Keratinocyte (primary cell): ENCODE data around the gene DGKI. TPM values are rescaled to one million over a fixed set of nuclear protein-coding genes. Genes with fewer than 3 reads are reported as not detected.

ENCODE experiments used
- DNase-seq: peaks from one replicate; pipeline ENCODE4 v3.0.0-alpha.2; 2011; ENCODE audit warnings: low read depth, missing footprints, low spot score
- FAIRE-seq: peaks from 2 replicates; lab custom pipeline; 2011; peaks lifted over from hg19 to GRCh38; lab: Jason Lieb, UNC
- H2AFZ ChIP-seq: 2 replicates; pipeline ENCODE4 v1.6.0; 2012; ENCODE audit warnings: low read length, control low read depth, inconsistent platforms; ENCODE audit not compliant: control insufficient read depth
- H3K27ac ChIP-seq: 2 replicates; pipeline ENCODE4 v1.5.1; 2011; ENCODE audit warnings: low read length; ENCODE audit not compliant: control insufficient read depth, insufficient read depth
- H3K27me3 ChIP-seq: 3 replicates; pipeline ENCODE4 v1.6.0; 2011; ENCODE audit warnings: low read length; ENCODE audit not compliant: control insufficient read depth, insufficient read depth; ENCODE audit errors: extremely low read depth
- H3K36me3 ChIP-seq, 2 experiments: 2 replicates in 1 of 2; 3 replicates in 1 of 2; pipeline ENCODE4 v1.5.1; 2011; ENCODE audit warnings: low read length in 2 of 2, mild to moderate bottlenecking in 1 of 2; ENCODE audit not compliant: control insufficient read depth in 2 of 2, insufficient read depth in 2 of 2; ENCODE audit errors: extremely low read depth in 1 of 2
- H3K4me1 ChIP-seq: 3 replicates; pipeline ENCODE4 v1.5.1; 2011; ENCODE audit warnings: low read length; ENCODE audit not compliant: control insufficient read depth, insufficient read depth; ENCODE audit errors: extremely low read depth
- H3K4me2 ChIP-seq: 3 replicates; pipeline ENCODE4 v1.6.0; 2011; ENCODE audit warnings: low read depth, low read length; ENCODE audit not compliant: control insufficient read depth, insufficient read depth; ENCODE audit errors: extremely low read depth
- H3K4me3 ChIP-seq, 3 experiments: fragments of 200-600 bp in 1 of 3; sonication (generic) in 1 of 3; 2 replicates in 2 of 3; 3 replicates in 1 of 3; pipeline ENCODE4 v1.5.1; 2011 to 2016; ENCODE audit warnings: low read length in 3 of 3, mild to moderate bottlenecking in 3 of 3, control low read depth in 2 of 3, inconsistent platforms in 1 of 3, low read depth in 1 of 3, mixed read lengths in 1 of 3, mixed run types in 1 of 3, moderate library complexity in 1 of 3; ENCODE audit not compliant: control insufficient read depth in 2 of 3, insufficient read depth in 2 of 3; ENCODE audit errors: extremely low read depth in 1 of 3
- H3K79me2 ChIP-seq: 2 replicates; pipeline ENCODE4 v1.6.0; 2012; ENCODE audit warnings: low read length; ENCODE audit not compliant: control insufficient read depth, insufficient read depth
- H3K9ac ChIP-seq: 3 replicates; pipeline ENCODE4 v1.6.0; 2011; ENCODE audit warnings: low read length; ENCODE audit not compliant: control insufficient read depth, insufficient read depth; ENCODE audit errors: extremely low read depth
- H3K9me1 ChIP-seq: 3 replicates; pipeline ENCODE4 v1.6.0; 2011; ENCODE audit warnings: low read length; ENCODE audit not compliant: control insufficient read depth, insufficient read depth; ENCODE audit errors: extremely low read depth
- H3K9me3 ChIP-seq: 2 replicates; pipeline ENCODE4 v1.5.1; 2012; ENCODE audit warnings: low read depth, low read length; ENCODE audit not compliant: control insufficient read depth
- H4K20me1 ChIP-seq: 3 replicates; pipeline ENCODE4 v1.6.0; 2011; ENCODE audit warnings: low read length; ENCODE audit not compliant: control insufficient read depth, insufficient read depth; ENCODE audit errors: extremely low read depth
- EZH2 ChIP-seq: IDR thresholded peaks from one replicate; pipeline ENCODE4 v1.6.1; 2012; ENCODE audit warnings: inconsistent platforms, mild to moderate bottlenecking, low read length, moderate library complexity
- dilution Hi-C: fragments of 300-500 bp; cut with MboI; formaldehyde crosslinking; loops from one replicate; pipeline ENCODE4 v1.7.0; 2020; ENCODE audit warnings: low sequenced_read_pairs; ENCODE audit not compliant: extremely low pct_ligation_motif_present
- polyA plus RNA-seq, 5 experiments: library from polyadenylated mRNA; depleted of rRNA in 3 of 5; stranded (reverse) in 3 of 5; stranded (forward) in 1 of 5; unstranded in 1 of 5; fragments of >200 nt; gene quantifications; 1 replicate in 1 of 5; 2 replicates in 3 of 5; 3 replicates in 1 of 5; pipeline versions ENCODE4 v1.2.1 to v1.2.3, GENCODE V29; 2011 to 2012; ENCODE audit warnings: missing spikeins in 2 of 5, low read depth in 1 of 5, low replicate concordance in 1 of 5
- TF ChIP-seq, protein P1 (sequence below), 3 experiments: IDR thresholded peaks in 1 of 3; conservative IDR thresholded peaks in 1 of 3; optimal IDR thresholded peaks in 1 of 3; 2 replicates in 2 of 3; 3 replicates in 1 of 3; pipeline versions ENCODE3 to v1.5.1; 2011; ENCODE audit warnings: low read length in 3 of 3, mild to moderate bottlenecking in 3 of 3, moderate library complexity in 2 of 3, control low read depth in 1 of 3, inconsistent platforms in 1 of 3; ENCODE audit not compliant: insufficient read depth in 2 of 3; ENCODE audit errors: extremely low read depth in 1 of 3

Gene DGKI
- polyA plus RNA-seq, 1 donor (not counting 4 experiments of a cell fraction or from before 2014, with no cell fraction given), result 0.14 TPM

DNA sequence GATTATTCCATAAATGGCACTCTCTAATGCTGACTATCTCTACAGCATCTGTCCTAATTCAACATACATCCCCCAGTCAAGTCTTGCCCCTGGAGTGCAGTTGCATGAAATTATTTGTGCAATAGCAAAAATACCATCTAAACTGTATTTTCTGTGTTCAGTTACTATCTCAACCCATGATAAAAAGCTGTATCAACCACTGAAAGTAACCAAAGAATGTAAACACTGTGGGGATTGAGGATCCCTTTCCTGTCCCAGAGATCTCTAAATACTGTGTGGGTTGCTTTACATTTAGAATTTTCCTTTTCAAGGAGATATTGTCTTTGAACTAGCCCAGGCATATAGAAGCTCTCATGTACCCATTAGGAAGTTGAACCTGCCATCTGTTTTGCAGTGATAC, 23.9 kb upstream of the DGKI start:
- Histone ChIP-seq H2AFZ (no peak overlapping the region), H3K79me2 (no peaks in the 10 kb centered on the region), H3K9me1 (no peaks in the 10 kb centered on the region), H3K36me3 (peaks cover 3 to 6% of the 10 kb centered on the region in 2 experiments), H3K4me3 (no peak overlapping the region), H3K4me1 (no peaks in the 10 kb centered on the region), H3K9ac (no peak overlapping the region), H3K27me3 (no peaks in the 10 kb centered on the region), H3K27ac (no peak overlapping the region), H3K9me3 (no peaks in the 10 kb centered on the region), H4K20me1 (no peaks in the 10 kb centered on the region), H3K4me2 (no peak overlapping the region)
- no peak for FAIRE-seq
- dilution Hi-C loops, result no loop called here
- no peak for DNase-seq
- TF ChIP-seq, protein P1, sequence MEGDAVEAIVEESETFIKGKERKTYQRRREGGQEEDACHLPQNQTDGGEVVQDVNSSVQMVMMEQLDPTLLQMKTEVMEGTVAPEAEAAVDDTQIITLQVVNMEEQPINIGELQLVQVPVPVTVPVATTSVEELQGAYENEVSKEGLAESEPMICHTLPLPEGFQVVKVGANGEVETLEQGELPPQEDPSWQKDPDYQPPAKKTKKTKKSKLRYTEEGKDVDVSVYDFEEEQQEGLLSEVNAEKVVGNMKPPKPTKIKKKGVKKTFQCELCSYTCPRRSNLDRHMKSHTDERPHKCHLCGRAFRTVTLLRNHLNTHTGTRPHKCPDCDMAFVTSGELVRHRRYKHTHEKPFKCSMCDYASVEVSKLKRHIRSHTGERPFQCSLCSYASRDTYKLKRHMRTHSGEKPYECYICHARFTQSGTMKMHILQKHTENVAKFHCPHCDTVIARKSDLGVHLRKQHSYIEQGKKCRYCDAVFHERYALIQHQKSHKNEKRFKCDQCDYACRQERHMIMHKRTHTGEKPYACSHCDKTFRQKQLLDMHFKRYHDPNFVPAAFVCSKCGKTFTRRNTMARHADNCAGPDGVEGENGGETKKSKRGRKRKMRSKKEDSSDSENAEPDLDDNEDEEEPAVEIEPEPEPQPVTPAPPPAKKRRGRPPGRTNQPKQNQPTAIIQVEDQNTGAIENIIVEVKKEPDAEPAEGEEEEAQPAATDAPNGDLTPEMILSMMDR (optimal IDR thresholded peaks at IDR 0.05 in 1 of 3, IDR thresholded peaks at IDR 0.05 in 1 of 3, conservative IDR thresholded peaks at IDR 0.05 in 1 of 3; ENCODE audit: extremely low read depth in 1 of 3, insufficient read depth in 2 of 3, low read length in 3 of 3), result no peak
- TF ChIP-seq EZH2, result no peak

DNA sequence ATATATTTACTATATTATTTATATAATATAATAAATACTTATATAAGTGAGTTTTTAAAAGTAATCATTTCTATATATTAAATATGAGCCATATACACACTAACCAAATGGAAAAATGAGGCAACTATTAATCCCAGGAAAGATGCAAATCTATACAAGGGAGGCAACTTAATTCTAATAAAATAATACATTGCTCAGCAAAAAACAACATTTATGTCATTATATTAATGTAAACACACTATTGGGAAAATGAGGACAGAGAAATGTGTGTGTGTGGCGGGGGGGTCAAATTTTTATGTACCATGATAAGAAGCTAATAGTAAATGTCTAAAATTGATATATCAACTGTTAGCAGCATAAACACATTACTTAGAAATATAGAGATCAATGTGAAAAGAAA, 23.3 kb upstream of the DGKI start:
- FAIRE-seq, result no peak

More for the DNA sequence above, 23.3 kb upstream of the DGKI start:
- Histone ChIP-seq H4K20me1 (no peaks in the 10 kb centered on the region), H3K9me3 (no peaks in the 10 kb centered on the region), H3K9me1 (no peaks in the 10 kb centered on the region), H3K36me3 (peaks cover 0 to 6% of the 10 kb centered on the region in 2 experiments), H3K4me1 (no peaks in the 10 kb centered on the region), H2AFZ (no peak overlapping the region), H3K9ac (no peak overlapping the region), H3K4me2 (no peak overlapping the region), H3K79me2 (no peaks in the 10 kb centered on the region), H3K4me3 (no peak overlapping the region), H3K27ac (no peak overlapping the region), H3K27me3 (no peaks in the 10 kb centered on the region)
- DNase-seq, result no peak
- dilution Hi-C loops, result no loop called here
- TF ChIP-seq EZH2, result no peak
- TF ChIP-seq, protein P1 (optimal IDR thresholded peaks at IDR 0.05 in 1 of 3, IDR thresholded peaks at IDR 0.05 in 1 of 3, conservative IDR thresholded peaks at IDR 0.05 in 1 of 3; ENCODE audit: extremely low read depth in 1 of 3, insufficient read depth in 2 of 3, low read length in 3 of 3), result no peak
